Nephron progenitor cell (in vitro differentiated cells): ENCODE data around the gene SLC6A7.

ENCODE experiments used
- DNase-seq: peaks from one replicate; pipeline ENCODE4 v3.0.0; 2021
- H3K27ac Mint-ChIP-seq: 2 replicates; pipeline ENCODE4 v1.8.0; 2021; ENCODE audit warnings: mild to moderate bottlenecking, moderate library complexity, mixed read lengths
- H3K27me3 Mint-ChIP-seq: 2 replicates; pipeline ENCODE4 v1.8.0; 2021; ENCODE audit warnings: mild to moderate bottlenecking, low read depth, mixed read lengths; ENCODE audit not compliant: poor library complexity
- H3K36me3 Mint-ChIP-seq: 2 replicates; pipeline ENCODE4 v1.8.0; 2021; ENCODE audit warnings: low read depth, mixed read lengths
- H3K4me1 Mint-ChIP-seq: 2 replicates; pipeline ENCODE4 v1.8.0; 2021; ENCODE audit warnings: mixed read lengths
- H3K4me3 Mint-ChIP-seq: 2 replicates; pipeline ENCODE4 v1.8.0; 2021; ENCODE audit warnings: mild to moderate bottlenecking, moderate library complexity, mixed read lengths
- H3K9me3 Mint-ChIP-seq: 2 replicates; pipeline ENCODE4 v1.8.0; 2021; ENCODE audit warnings: mild to moderate bottlenecking, moderate library complexity, mixed read lengths
- TF ChIP-seq, protein P1 (sequence below): fragments of 200-600 bp; sonication (generic); IDR thresholded peaks from 2 replicates; pipeline ENCODE4 v1.5.0; 2021; ENCODE audit warnings: antibody characterized with exemption

Gene SLC6A7

DNA sequence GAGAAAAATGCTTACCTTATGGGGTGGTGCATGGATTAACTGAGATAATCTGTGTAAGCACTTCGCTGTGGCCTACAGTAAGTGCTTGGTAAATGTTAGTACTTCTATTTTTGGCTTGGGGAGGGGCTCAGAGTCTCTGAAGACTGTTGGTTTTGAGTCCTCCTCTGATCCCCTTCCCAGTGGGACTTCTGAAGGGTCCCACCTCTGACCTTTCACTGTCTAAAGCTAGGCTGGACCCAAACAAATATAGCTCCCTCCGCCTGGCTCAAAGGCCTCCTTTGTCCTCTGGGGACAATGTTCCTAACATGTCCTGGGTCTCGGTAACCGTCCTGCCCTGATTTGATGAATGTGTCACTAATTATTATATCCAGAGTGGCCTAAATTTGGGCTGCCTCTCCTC is 64.9 kb downstream of the SLC6A7 start:
- DNase-seq: no peak
- peaks cover 4% of the 10 kb centered on the region for H3K27me3 Mint-ChIP-seq
- no peaks in the 10 kb centered on the region for H3K36me3 Mint-ChIP-seq
- peaks cover 51% of the 10 kb centered on the region for H3K4me1 Mint-ChIP-seq
- no peaks in the 10 kb centered on the region for H3K9me3 Mint-ChIP-seq
- no peak overlapping the region for H3K4me3 Mint-ChIP-seq
- H3K27ac Mint-ChIP-seq: peak overlapping the region; percentile 24
- TF ChIP-seq, protein P1, sequence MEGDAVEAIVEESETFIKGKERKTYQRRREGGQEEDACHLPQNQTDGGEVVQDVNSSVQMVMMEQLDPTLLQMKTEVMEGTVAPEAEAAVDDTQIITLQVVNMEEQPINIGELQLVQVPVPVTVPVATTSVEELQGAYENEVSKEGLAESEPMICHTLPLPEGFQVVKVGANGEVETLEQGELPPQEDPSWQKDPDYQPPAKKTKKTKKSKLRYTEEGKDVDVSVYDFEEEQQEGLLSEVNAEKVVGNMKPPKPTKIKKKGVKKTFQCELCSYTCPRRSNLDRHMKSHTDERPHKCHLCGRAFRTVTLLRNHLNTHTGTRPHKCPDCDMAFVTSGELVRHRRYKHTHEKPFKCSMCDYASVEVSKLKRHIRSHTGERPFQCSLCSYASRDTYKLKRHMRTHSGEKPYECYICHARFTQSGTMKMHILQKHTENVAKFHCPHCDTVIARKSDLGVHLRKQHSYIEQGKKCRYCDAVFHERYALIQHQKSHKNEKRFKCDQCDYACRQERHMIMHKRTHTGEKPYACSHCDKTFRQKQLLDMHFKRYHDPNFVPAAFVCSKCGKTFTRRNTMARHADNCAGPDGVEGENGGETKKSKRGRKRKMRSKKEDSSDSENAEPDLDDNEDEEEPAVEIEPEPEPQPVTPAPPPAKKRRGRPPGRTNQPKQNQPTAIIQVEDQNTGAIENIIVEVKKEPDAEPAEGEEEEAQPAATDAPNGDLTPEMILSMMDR: no peak

- no peak for DNase-seq
- Mint-ChIP-seq H3K4me3 (no peak overlapping the region), H3K9me3 (no peaks in the 10 kb centered on the region), H3K27me3 (peaks cover 4% of the 10 kb centered on the region), H3K36me3 (no peaks in the 10 kb centered on the region), H3K4me1 (peaks cover 51% of the 10 kb centered on the region), H3K27ac (no peak overlapping the region)
- TF ChIP-seq, protein P1: no peak
These were observed 66.0 kb downstream of the SLC6A7 start for GRCh38 chr5:150255659-150256409.

GRCh38 chr5:150256410-150257064 is 66.7 kb downstream of the SLC6A7 start:
- DNase-seq: peak; percentile 51
- Mint-ChIP-seq H3K4me1 (peaks cover 51% of the 10 kb centered on the region), H3K27me3 (peaks cover 4% of the 10 kb centered on the region), H3K4me3 (no peak overlapping the region), H3K36me3 (no peaks in the 10 kb centered on the region), H3K9me3 (no peaks in the 10 kb centered on the region), H3K27ac (no peak overlapping the region)
- TF ChIP-seq, protein P1: peak; percentile 27

GRCh38 chr5:150257424-150257823 is 67.6 kb downstream of the SLC6A7 start:
- Mint-ChIP-seq H3K27ac (no peak overlapping the region), H3K27me3 (peaks cover 4% of the 10 kb centered on the region), H3K36me3 (no peaks in the 10 kb centered on the region), H3K9me3 (no peaks in the 10 kb centered on the region), H3K4me1 (peaks cover 60% of the 10 kb centered on the region), H3K4me3 (no peak overlapping the region)
- DNase-seq: no peak
- TF ChIP-seq, protein P1: no peak

DNA sequence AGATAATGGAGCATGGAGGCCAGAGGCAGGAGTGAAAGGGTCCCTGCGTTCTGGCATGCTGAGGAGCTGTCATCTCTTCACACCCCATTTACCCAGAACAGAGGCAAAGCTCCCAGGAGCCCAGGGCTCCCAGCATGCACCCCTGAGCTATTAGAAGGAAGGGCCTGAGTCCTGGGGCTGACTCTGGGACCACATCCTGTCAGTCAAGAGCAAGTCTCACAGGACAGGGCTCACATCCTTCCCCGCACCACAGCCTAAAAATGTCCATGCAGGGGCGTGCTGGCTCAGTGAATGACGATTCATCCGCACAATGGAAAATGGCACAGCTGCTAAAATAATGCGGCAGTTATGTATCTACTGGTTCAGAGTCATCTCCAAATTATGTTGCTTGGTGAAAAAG is 68.3 kb downstream of the SLC6A7 start:
- H3K27me3 Mint-ChIP-seq: peaks cover 4% of the 10 kb centered on the region
- no peaks in the 10 kb centered on the region for H3K36me3 Mint-ChIP-seq
- peaks cover 66% of the 10 kb centered on the region for H3K4me1 Mint-ChIP-seq
- TF ChIP-seq, protein P1: no peak
- no peak for DNase-seq
- no peak overlapping the region for H3K27ac Mint-ChIP-seq
- H3K4me3 Mint-ChIP-seq: no peak overlapping the region
- no peaks in the 10 kb centered on the region for H3K9me3 Mint-ChIP-seq
